Epidermal melanocyte (primary cell): ENCODE data around the gene DUSP22.

ENCODE experiments used
- DNase-seq: peaks from one replicate; pipeline ENCODE4 v3.0.0; 2011; ENCODE audit warnings: low spot score; ENCODE audit not compliant: insufficient read length

The DUSP22 gene

GRCh38 chr6:393391-394221, 101.3 kb downstream of the DUSP22 start:
- no peak for DNase-seq

- no peak for DNase-seq
These were observed 102.5 kb downstream of the DUSP22 start for GRCh38 chr6:394641-395289.

- no peak for DNase-seq
These were observed 103.3 kb downstream of the DUSP22 start for GRCh38 chr6:395432-396125.

- peak; percentile 87 for DNase-seq
These were observed 103.8 kb downstream of the DUSP22 start for GRCh38 chr6:396126-396520.

GRCh38 chr6:397056-397455, 104.8 kb downstream of the DUSP22 start:
- no peak for DNase-seq

GRCh38 chr6:397604-398003, 105.3 kb downstream of the DUSP22 start:
- no peak for DNase-seq

GRCh38 chr6:398065-398464, 105.8 kb downstream of the DUSP22 start:
- no peak for DNase-seq

- no peak for DNase-seq
These were observed 106.3 kb downstream of the DUSP22 start for GRCh38 chr6:398558-399078.

GRCh38 chr6:399785-400534, 107.7 kb downstream of the DUSP22 start:
- no peak for DNase-seq

- no peak for DNase-seq
These were observed 108.5 kb downstream of the DUSP22 start for GRCh38 chr6:400815-401214.
